ENCODE measurements around the gene SLC25A41. TPM values are rescaled to one million over a fixed set of nuclear protein-coding genes. Genes with fewer than 3 reads are reported as not detected.
A peak's percentile ranks its signal among the peaks of the same experiment; 100 is the strongest.

Gene SLC25A41
- total RNA-seq, 1 donor from 2014 or later: 1.6 TPM

- peaks cover 4% of the 10 kb centered on the region for H3K4me1 Mint-ChIP-seq
- DNase-seq (ENCODE audit: low read depth, low spot score): no peak
- no peaks in the 10 kb centered on the region for H3K27me3 Mint-ChIP-seq (ENCODE audit: low read depth)
- H3K9me3 Mint-ChIP-seq: no peaks in the 10 kb centered on the region
- no peak overlapping the region for H3K27ac Mint-ChIP-seq (ENCODE audit: unreplicated experiment)
- H3K4me3 Mint-ChIP-seq: no peak overlapping the region
- peaks cover 26% of the 10 kb centered on the region for H3K36me3 Mint-ChIP-seq (ENCODE audit: low read depth)
- no peak for TF ChIP-seq CTCF (conservative IDR thresholded peaks at IDR 0.05)
Observed at GRCh38 chr19:6378486-6378885, 55.1 kb downstream of the SLC25A41 start.

GRCh38 chr19:6378041-6378440 is 55.5 kb downstream of the SLC25A41 start:
- no peaks in the 10 kb centered on the region for H3K9me3 Mint-ChIP-seq

GRCh38 chr19:6376512-6377190 is 56.9 kb downstream of the SLC25A41 start:
- Mint-ChIP-seq H3K27me3 (ENCODE audit: low read depth) (peaks cover 4% of the 10 kb centered on the region), H3K36me3 (ENCODE audit: low read depth) (peaks cover 17% of the 10 kb centered on the region), H3K4me1 (peaks cover 12% of the 10 kb centered on the region), H3K4me3 (peak overlapping the region; percentile 41), H3K27ac (ENCODE audit: unreplicated experiment) (no peak overlapping the region), H3K9me3 (no peaks in the 10 kb centered on the region)
- DNase-seq (ENCODE audit: low read depth, low spot score): no peak
- no peak for TF ChIP-seq CTCF (conservative IDR thresholded peaks at IDR 0.05)

More at GRCh38 chr19:6378041-6378440, 55.5 kb downstream of the SLC25A41 start:
- Mint-ChIP-seq H3K27ac (ENCODE audit: unreplicated experiment) (no peak overlapping the region), H3K36me3 (ENCODE audit: low read depth) (peaks cover 22% of the 10 kb centered on the region), H3K4me3 (no peak overlapping the region), H3K4me1 (peaks cover 6% of the 10 kb centered on the region), H3K27me3 (ENCODE audit: low read depth) (no peaks in the 10 kb centered on the region)
- no peak for TF ChIP-seq CTCF (conservative IDR thresholded peaks at IDR 0.05)
- no peak for DNase-seq (ENCODE audit: low read depth, low spot score)

Small RNA genes within 50 kb of the gene (microRNA-seq; reads per million reads assigned to microRNA genes)
- gene MIR3940 (76.4 reads per million, percentile 57 among the genes with 10 or more reads in this experiment), gene MIR6790 (not detected), gene MIR6885 (7.7 reads per million, percentile 11 among the genes with 10 or more reads in this experiment)

Other genes starting within 250 kb of the SLC25A41 start
- gene MLLT1, start 153.8 kb downstream of the SLC25A41 start, total RNA-seq: 86.4 and 96.5 TPM in 2 replicates
- not detected in 2 replicates for gene ACER1, start 100.2 kb downstream of the SLC25A41 start, total RNA-seq
- gene CLPP, start 72.2 kb downstream of the SLC25A41 start, total RNA-seq: 86.3 and 93.0 TPM in 2 replicates
- gene ALKBH7, start 61.0 kb downstream of the SLC25A41 start, total RNA-seq: 66.4 and 68.8 TPM in 2 replicates
- gene PSPN, start 57.8 kb downstream of the SLC25A41 start, total RNA-seq: 4.1 and 4.4 TPM in 2 replicates
- gene GTF2F1, start 40.6 kb downstream of the SLC25A41 start, total RNA-seq: 65.9 and 70.3 TPM in 2 replicates
- gene KHSRP, start 9.0 kb downstream of the SLC25A41 start, total RNA-seq: 678 and 690 TPM in 2 replicates
- 72.2 and 73.2 TPM in 2 replicates for gene SLC25A23, start 26.0 kb upstream of the SLC25A41 start, total RNA-seq
- gene CRB3, start 30.5 kb upstream of the SLC25A41 start, total RNA-seq: not detected in 2 replicates
- gene DENND1C, start 48.0 kb upstream of the SLC25A41 start, total RNA-seq: not detected in 2 replicates
- 27.7 and 39.9 TPM in 2 replicates for gene TUBB4A, start 68.5 kb upstream of the SLC25A41 start, total RNA-seq
- 1.3 and 1.4 TPM in 2 replicates for gene TNFSF9, start 97.3 kb upstream of the SLC25A41 start, total RNA-seq
- 0.41 TPM in 1 of 2 replicates, not detected in the other for gene CD70, start 157.4 kb upstream of the SLC25A41 start, total RNA-seq
- not detected in 2 replicates for gene TNFSF14, start 236.4 kb upstream of the SLC25A41 start, total RNA-seq